Activated naive CD8-positive, alpha-beta T cell treated with anti-CD3 and anti-CD28 coated beads for 36 hours (primary cell): ENCODE measurements around the gene CHRM4. TPM values are rescaled to one million over a fixed set of nuclear protein-coding genes. Genes with fewer than 3 reads are reported as not detected.
A peak's percentile ranks its signal among the peaks of the same experiment; 100 is the strongest.

Experiments
- DNase-seq: peaks from one replicate; pipeline ENCODE4 v3.0.0; 2021
- H3K27ac Mint-ChIP-seq: one replicate; pipeline ENCODE4 v1.8.0; 2022; ENCODE audit warnings: mild to moderate bottlenecking, moderate library complexity, mixed read lengths
- H3K27me3 Mint-ChIP-seq: one replicate; pipeline ENCODE4 v1.8.0; 2022; ENCODE audit warnings: mild to moderate bottlenecking, mixed read lengths
- H3K36me3 Mint-ChIP-seq: one replicate; pipeline ENCODE4 v1.8.0; 2021; ENCODE audit warnings: mild to moderate bottlenecking, mixed read lengths
- H3K4me1 Mint-ChIP-seq: one replicate; pipeline ENCODE4 v1.8.0; 2021; ENCODE audit warnings: mixed read lengths
- H3K4me3 Mint-ChIP-seq: one replicate; pipeline ENCODE4 v1.8.0; 2022; ENCODE audit warnings: mild to moderate bottlenecking, moderate library complexity, mixed read lengths
- H3K9me3 Mint-ChIP-seq: one replicate; pipeline ENCODE4 v1.8.0; 2022; ENCODE audit warnings: mixed read lengths
- total RNA-seq, 2 experiments: library from RNA; stranded (reverse); gene quantifications; one replicate each; pipeline ENCODE4 v1.2.3, GENCODE V29; 2021

The CHRM4 gene
- total RNA-seq, 2 experiments from 2014 or later: 0.14 TPM; not detected in 1

GRCh38 chr11:46370253-46370652 is 21.3 kb downstream of the CHRM4 start:
- Mint-ChIP-seq H3K9me3 (no peaks in the 10 kb centered on the region), H3K4me1 (peaks cover 12% of the 10 kb centered on the region), H3K27ac (no peak overlapping the region), H3K36me3 (peaks cover 18% of the 10 kb centered on the region), H3K4me3 (no peak overlapping the region), H3K27me3 (no peaks in the 10 kb centered on the region)
- no peak for DNase-seq

GRCh38 chr11:46369458-46370152 is 22.0 kb downstream of the CHRM4 start:
- DNase-seq: peak; percentile 61
- Mint-ChIP-seq H3K36me3 (peaks cover 18% of the 10 kb centered on the region), H3K4me3 (no peak overlapping the region), H3K9me3 (no peaks in the 10 kb centered on the region), H3K27me3 (no peaks in the 10 kb centered on the region), H3K27ac (peak overlapping the region; percentile 54), H3K4me1 (peaks cover 17% of the 10 kb centered on the region)

GRCh38 chr11:46367916-46368267 is 23.7 kb downstream of the CHRM4 start:
- Mint-ChIP-seq H3K27ac (peak overlapping the region; percentile 90), H3K4me1 (peaks cover 26% of the 10 kb centered on the region), H3K36me3 (peaks cover 18% of the 10 kb centered on the region), H3K9me3 (no peaks in the 10 kb centered on the region), H3K27me3 (no peaks in the 10 kb centered on the region), H3K4me3 (no peak overlapping the region)
- DNase-seq: no peak

- peak overlapping the region; percentile 90 for H3K27ac Mint-ChIP-seq
- peak overlapping the region; percentile 45 for H3K4me3 Mint-ChIP-seq
- H3K27me3 Mint-ChIP-seq: no peaks in the 10 kb centered on the region
- peaks cover 31% of the 10 kb centered on the region for H3K4me1 Mint-ChIP-seq
- DNase-seq: peak; percentile 82
- H3K9me3 Mint-ChIP-seq: no peaks in the 10 kb centered on the region
- peaks cover 20% of the 10 kb centered on the region for H3K36me3 Mint-ChIP-seq
These were observed 24.2 kb downstream of the CHRM4 start for GRCh38 chr11:46367244-46367915.

GRCh38 chr11:46366661-46367161 is 24.9 kb downstream of the CHRM4 start:
- Mint-ChIP-seq H3K4me3 (no peak overlapping the region), H3K27ac (peak overlapping the region; percentile 90), H3K27me3 (no peaks in the 10 kb centered on the region), H3K36me3 (peaks cover 20% of the 10 kb centered on the region), H3K9me3 (no peaks in the 10 kb centered on the region), H3K4me1 (peaks cover 35% of the 10 kb centered on the region)
- no peak for DNase-seq

- no peak for DNase-seq
- H3K36me3 Mint-ChIP-seq: peaks cover 17% of the 10 kb centered on the region
- H3K9me3 Mint-ChIP-seq: no peaks in the 10 kb centered on the region
- peaks cover 37% of the 10 kb centered on the region for H3K4me1 Mint-ChIP-seq
- no peaks in the 10 kb centered on the region for H3K27me3 Mint-ChIP-seq
- no peak overlapping the region for H3K27ac Mint-ChIP-seq
- no peak overlapping the region for H3K4me3 Mint-ChIP-seq
These were observed 25.3 kb downstream of the CHRM4 start for GRCh38 chr11:46366260-46366659.

GRCh38 chr11:46364791-46365190 is 26.8 kb downstream of the CHRM4 start:
- Mint-ChIP-seq H3K27ac (peak overlapping the region; percentile 55), H3K36me3 (peaks cover 12% of the 10 kb centered on the region), H3K4me3 (no peak overlapping the region), H3K4me1 (peaks cover 47% of the 10 kb centered on the region), H3K27me3 (no peaks in the 10 kb centered on the region), H3K9me3 (no peaks in the 10 kb centered on the region)
- no peak for DNase-seq

GRCh38 chr11:46364056-46364455 is 27.5 kb downstream of the CHRM4 start:
- H3K27ac Mint-ChIP-seq: peak overlapping the region; percentile 48
- no peaks in the 10 kb centered on the region for H3K9me3 Mint-ChIP-seq
- H3K4me3 Mint-ChIP-seq: no peak overlapping the region
- no peaks in the 10 kb centered on the region for H3K27me3 Mint-ChIP-seq
- H3K36me3 Mint-ChIP-seq: peaks cover 6% of the 10 kb centered on the region
- peaks cover 43% of the 10 kb centered on the region for H3K4me1 Mint-ChIP-seq
- DNase-seq: no peak

GRCh38 chr11:46363455-46364005 is 28.0 kb downstream of the CHRM4 start:
- no peaks in the 10 kb centered on the region for H3K27me3 Mint-ChIP-seq
- peaks cover 5% of the 10 kb centered on the region for H3K36me3 Mint-ChIP-seq
- H3K4me3 Mint-ChIP-seq: no peak overlapping the region
- H3K4me1 Mint-ChIP-seq: peaks cover 47% of the 10 kb centered on the region
- H3K9me3 Mint-ChIP-seq: no peaks in the 10 kb centered on the region
- H3K27ac Mint-ChIP-seq: no peak overlapping the region
- DNase-seq: no peak

- peaks cover 48% of the 10 kb centered on the region for H3K4me1 Mint-ChIP-seq
- no peaks in the 10 kb centered on the region for H3K27me3 Mint-ChIP-seq
- H3K36me3 Mint-ChIP-seq: peaks cover 5% of the 10 kb centered on the region
- DNase-seq: no peak
- no peak overlapping the region for H3K4me3 Mint-ChIP-seq
- H3K27ac Mint-ChIP-seq: peak overlapping the region; percentile 74
- H3K9me3 Mint-ChIP-seq: no peaks in the 10 kb centered on the region
These were observed 28.6 kb downstream of the CHRM4 start for GRCh38 chr11:46363031-46363407.

GRCh38 chr11:46362156-46363030 is 29.2 kb downstream of the CHRM4 start:
- no peaks in the 10 kb centered on the region for H3K9me3 Mint-ChIP-seq
- H3K36me3 Mint-ChIP-seq: peaks cover 5% of the 10 kb centered on the region
- H3K4me3 Mint-ChIP-seq: peak overlapping the region; percentile 78
- H3K27me3 Mint-ChIP-seq: no peaks in the 10 kb centered on the region
- peaks cover 52% of the 10 kb centered on the region for H3K4me1 Mint-ChIP-seq
- H3K27ac Mint-ChIP-seq: peak overlapping the region; percentile 91
- no peak for DNase-seq

- H3K27me3 Mint-ChIP-seq: no peaks in the 10 kb centered on the region
- peak; percentile 76 for DNase-seq
- H3K36me3 Mint-ChIP-seq: peaks cover 5% of the 10 kb centered on the region
- peak overlapping the region; percentile 78 for H3K4me3 Mint-ChIP-seq
- H3K27ac Mint-ChIP-seq: peak overlapping the region; percentile 91
- no peaks in the 10 kb centered on the region for H3K9me3 Mint-ChIP-seq
- peaks cover 55% of the 10 kb centered on the region for H3K4me1 Mint-ChIP-seq
These were observed 30.1 kb downstream of the CHRM4 start for GRCh38 chr11:46361283-46362155.

GRCh38 chr11:46360878-46361277 is 30.7 kb downstream of the CHRM4 start:
- Mint-ChIP-seq H3K4me1 (peaks cover 60% of the 10 kb centered on the region), H3K4me3 (peak overlapping the region; percentile 78), H3K27ac (peak overlapping the region; percentile 91)

GRCh38 chr11:46359953-46360352 is 31.6 kb downstream of the CHRM4 start:
- Mint-ChIP-seq H3K4me3 (no peak overlapping the region), H3K27me3 (no peaks in the 10 kb centered on the region), H3K4me1 (peaks cover 60% of the 10 kb centered on the region), H3K9me3 (no peaks in the 10 kb centered on the region), H3K36me3 (peaks cover 13% of the 10 kb centered on the region), H3K27ac (no peak overlapping the region)
- DNase-seq: no peak

More at GRCh38 chr11:46360878-46361277, 30.7 kb downstream of the CHRM4 start:
- no peaks in the 10 kb centered on the region for H3K9me3 Mint-ChIP-seq
- peaks cover 7% of the 10 kb centered on the region for H3K36me3 Mint-ChIP-seq
- DNase-seq: no peak
- H3K27me3 Mint-ChIP-seq: no peaks in the 10 kb centered on the region
